ENCODE measurements around the gene NDUFA3. TPM values are rescaled to one million over a fixed set of nuclear protein-coding genes. Genes with fewer than 3 reads are reported as not detected.

NDUFA3 gene
- total RNA-seq, 1 experiment from 2014 or later, result 144 TPM

GRCh38 chr19:54147676-54148075, 45.0 kb downstream of the NDUFA3 start:
- no TSS peak for BruUV-seq (replicated peaks)
- ChIA-PET POLR2A (ENCODE audit: low non-redundant PET) (no interaction called here), CTCF (no interaction called here)
- Histone ChIP-seq H3K27ac (ENCODE audit: low read depth, low read length, poor library complexity, severe bottlenecking) (no peak overlapping the region), H3K36me3 (ENCODE audit: insufficient read depth, low read length, poor library complexity, severe bottlenecking) (peaks cover 94% of the 10 kb centered on the region), H3K4me1 (ENCODE audit: insufficient read depth, low read length, poor library complexity, severe bottlenecking) (no peaks in the 10 kb centered on the region), H3K9me3 (ENCODE audit: low read depth, low read length, poor library complexity, severe bottlenecking) (no peaks in the 10 kb centered on the region), H3K4me3 (ENCODE audit: low read depth, low read length, poor library complexity, severe bottlenecking) (no peak overlapping the region), H3K27me3 (replicated peaks; ENCODE audit: insufficient read depth, low read depth, low read length, poor library complexity) (no peaks in the 10 kb centered on the region)
- TF ChIP-seq CTCF (conservative IDR thresholded peaks at IDR 0.05; ENCODE audit: low read depth, low read length) (no peak), EZH2 (IDR thresholded peaks at IDR 0.05; ENCODE audit: borderline replicate concordance, low read depth, low read length, poor library complexity, severe bottlenecking) (no peak)
- intact Hi-C loops (cut with micrococcal nuclease; ENCODE audit: unreplicated experiment), result no loop called here
- DNase-seq (ENCODE audit: low spot score), result no peak

- BruUV-seq (replicated peaks), result TSS peak; percentile 15
- Histone ChIP-seq H3K27me3 (replicated peaks; ENCODE audit: insufficient read depth, low read depth, low read length, poor library complexity) (no peaks in the 10 kb centered on the region), H3K9me3 (ENCODE audit: low read depth, low read length, poor library complexity, severe bottlenecking) (no peaks in the 10 kb centered on the region), H3K4me3 (ENCODE audit: low read depth, low read length, poor library complexity, severe bottlenecking) (no peak overlapping the region), H3K27ac (ENCODE audit: low read depth, low read length, poor library complexity, severe bottlenecking) (no peak overlapping the region), H3K4me1 (ENCODE audit: insufficient read depth, low read length, poor library complexity, severe bottlenecking) (no peaks in the 10 kb centered on the region), H3K36me3 (ENCODE audit: insufficient read depth, low read length, poor library complexity, severe bottlenecking) (peaks cover 94% of the 10 kb centered on the region)
- TF ChIP-seq CTCF (conservative IDR thresholded peaks at IDR 0.05; ENCODE audit: low read depth, low read length), result no peak
- no peak for TF ChIP-seq EZH2 (IDR thresholded peaks at IDR 0.05; ENCODE audit: borderline replicate concordance, low read depth, low read length, poor library complexity, severe bottlenecking)
- ChIA-PET CTCF (no interaction called here), POLR2A (ENCODE audit: low non-redundant PET) (no interaction called here)
- DNase-seq (ENCODE audit: low spot score), result no peak
- intact Hi-C loops (cut with micrococcal nuclease; ENCODE audit: unreplicated experiment), result no loop called here
These were observed 45.5 kb downstream of the NDUFA3 start for GRCh38 chr19:54148158-54148557.

- no peak overlapping the region for H3K27ac ChIP-seq (ENCODE audit: low read depth, low read length, poor library complexity, severe bottlenecking)
- no peak for DNase-seq (ENCODE audit: low spot score)
- H3K36me3 ChIP-seq (ENCODE audit: insufficient read depth, low read length, poor library complexity, severe bottlenecking), result peaks cover 94% of the 10 kb centered on the region
- H3K4me3 ChIP-seq (ENCODE audit: low read depth, low read length, poor library complexity, severe bottlenecking), result no peak overlapping the region
- CTCF ChIA-PET, result no interaction called here
- intact Hi-C loops (cut with micrococcal nuclease; ENCODE audit: unreplicated experiment), result no loop called here
- POLR2A ChIA-PET (ENCODE audit: low non-redundant PET), result no interaction called here
- no TSS peak for BruUV-seq (replicated peaks)
- no peaks in the 10 kb centered on the region for H3K9me3 ChIP-seq (ENCODE audit: low read depth, low read length, poor library complexity, severe bottlenecking)
- H3K4me1 ChIP-seq (ENCODE audit: insufficient read depth, low read length, poor library complexity, severe bottlenecking), result no peaks in the 10 kb centered on the region
- H3K27me3 ChIP-seq (replicated peaks; ENCODE audit: insufficient read depth, low read depth, low read length, poor library complexity), result no peaks in the 10 kb centered on the region
- TF ChIP-seq EZH2 (IDR thresholded peaks at IDR 0.05; ENCODE audit: borderline replicate concordance, low read depth, low read length, poor library complexity, severe bottlenecking), result no peak
- no peak for TF ChIP-seq CTCF (conservative IDR thresholded peaks at IDR 0.05; ENCODE audit: low read depth, low read length)
These were observed 46.6 kb downstream of the NDUFA3 start for GRCh38 chr19:54149021-54149812.
